ENCODE results near the gene PRMT7. TPM values are rescaled to one million over a fixed set of nuclear protein-coding genes. Genes with fewer than 3 reads are reported as not detected.

The PRMT7 gene
- total RNA-seq, 1 donor from 2014 or later = 71.9 TPM

DNA sequence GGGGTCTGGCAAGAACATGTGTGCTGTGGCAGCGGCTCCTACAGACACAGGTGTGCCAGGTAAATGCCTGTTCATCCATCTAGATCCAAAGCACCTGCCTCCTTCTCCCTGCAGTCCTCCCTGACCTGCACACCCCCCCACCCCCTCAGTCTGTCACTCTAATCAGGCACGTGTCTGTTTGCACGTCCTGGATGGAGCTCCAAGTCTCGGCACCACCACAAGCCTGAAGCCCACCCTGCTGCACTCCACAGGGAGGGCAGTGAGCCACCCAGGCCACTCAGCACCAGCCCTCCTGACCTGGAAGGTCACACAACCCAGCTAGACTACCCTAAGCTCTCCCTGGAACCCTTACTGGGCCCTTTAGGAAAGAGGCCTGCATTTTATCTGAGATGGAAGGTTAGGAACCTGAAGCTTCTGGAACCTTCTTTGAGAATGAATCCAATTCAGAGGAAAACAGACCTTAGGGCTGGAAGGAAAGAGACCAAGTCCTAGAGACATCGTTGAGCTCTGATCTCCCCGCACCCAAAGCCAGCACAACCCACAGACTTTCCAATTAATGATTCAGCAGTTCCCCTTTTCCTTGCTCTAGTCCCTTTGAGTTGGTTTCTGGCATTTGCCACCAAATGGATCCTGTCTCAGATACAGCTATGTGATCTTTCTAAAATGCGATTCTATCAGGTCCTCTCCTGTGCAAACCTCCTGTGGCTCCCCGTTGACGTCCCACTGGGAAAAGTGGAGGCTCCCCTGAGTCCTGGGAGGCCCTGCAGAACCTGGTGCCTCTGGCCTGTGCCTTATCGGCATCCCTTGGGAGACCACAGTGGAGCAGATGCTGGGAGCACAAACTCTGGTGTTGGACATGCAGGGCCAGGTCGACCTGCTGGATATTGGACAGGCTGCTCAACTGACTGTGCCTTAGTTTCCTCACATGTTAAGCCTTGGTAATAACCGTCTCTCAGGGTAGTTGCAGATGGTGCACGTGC lies 67.9 kb downstream of the PRMT7 start:
- Mint-ChIP-seq H3K9me3 (no peaks in the 10 kb centered on the region), H3K36me3 (ENCODE audit: low read depth) (no peaks in the 10 kb centered on the region), H3K4me1 (peaks cover 6% of the 10 kb centered on the region), H3K27me3 (ENCODE audit: low read depth) (no peaks in the 10 kb centered on the region), H3K4me3 (no peak overlapping the region), H3K27ac (ENCODE audit: unreplicated experiment) (peak overlapping the region; percentile 43)
- TF ChIP-seq CTCF (conservative IDR thresholded peaks at IDR 0.05) = no peak
- no peak for DNase-seq (ENCODE audit: low read depth, low spot score)

DNA sequence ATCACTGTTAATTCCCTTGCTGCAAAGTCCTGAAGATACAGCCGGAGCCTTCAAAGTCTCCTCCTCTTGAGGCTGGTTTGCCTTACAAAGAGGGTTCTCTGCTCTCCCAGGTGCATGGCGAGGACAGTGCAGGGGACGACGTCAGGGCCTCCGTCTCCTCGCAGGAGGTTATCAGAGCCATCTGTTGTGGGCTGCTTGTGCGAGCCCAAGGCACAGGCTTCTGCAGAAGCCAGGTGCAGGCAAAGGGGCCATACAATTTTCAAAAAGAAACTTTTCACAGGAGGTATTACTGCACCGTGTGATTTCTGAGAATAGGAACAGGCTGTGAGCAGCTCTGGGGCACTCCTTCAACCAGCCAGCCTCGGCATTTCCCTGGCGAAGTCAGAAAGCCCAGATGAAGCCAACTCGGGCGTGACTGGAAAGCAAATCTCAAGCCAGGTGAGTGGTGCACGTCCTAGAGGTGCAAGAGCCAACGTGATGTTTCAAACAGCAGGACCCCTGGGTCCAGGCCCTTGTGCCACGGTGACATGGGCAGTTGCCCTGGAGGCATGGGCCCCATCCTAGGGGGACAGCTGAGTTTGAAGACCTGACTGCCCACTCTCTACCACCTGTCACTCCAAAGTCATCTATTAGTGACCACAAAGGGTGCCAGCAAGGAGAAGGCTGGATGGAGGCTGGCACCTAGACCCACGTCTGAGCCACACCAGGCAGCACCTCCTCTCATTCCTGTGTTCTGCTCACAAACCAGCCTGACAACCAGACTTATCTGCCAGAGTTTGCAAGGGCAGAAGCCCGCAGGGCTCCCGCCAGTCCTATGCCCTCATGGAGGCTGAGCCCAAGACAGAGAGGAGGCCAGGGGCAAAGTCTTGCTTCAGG lies 68.9 kb downstream of the PRMT7 start:
- Mint-ChIP-seq H3K9me3 (no peaks in the 10 kb centered on the region), H3K4me1 (peaks cover 14% of the 10 kb centered on the region), H3K27me3 (ENCODE audit: low read depth) (no peaks in the 10 kb centered on the region), H3K27ac (ENCODE audit: unreplicated experiment) (no peak overlapping the region), H3K4me3 (no peak overlapping the region), H3K36me3 (ENCODE audit: low read depth) (no peaks in the 10 kb centered on the region)
- no peak for TF ChIP-seq CTCF (conservative IDR thresholded peaks at IDR 0.05)
- DNase-seq (ENCODE audit: low read depth, low spot score) = no peak

DNA sequence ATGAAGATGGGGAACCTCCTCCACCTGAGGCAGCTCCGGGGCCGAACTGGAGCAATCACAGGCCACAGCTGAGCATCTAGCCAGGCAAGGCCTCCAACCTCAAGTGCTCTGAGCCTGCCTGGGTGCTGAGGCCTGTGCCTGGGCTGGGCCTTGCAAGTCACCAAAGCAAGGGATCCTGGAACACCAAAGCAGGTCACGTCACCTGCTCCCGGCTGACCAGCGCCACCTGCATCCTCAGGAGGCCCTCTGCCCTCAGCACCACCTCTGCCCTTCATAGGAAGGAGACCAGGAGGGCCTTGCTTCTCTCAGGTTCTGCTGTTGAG lies 69.5 kb downstream of the PRMT7 start:
- Mint-ChIP-seq H3K27ac (ENCODE audit: unreplicated experiment) (no peak overlapping the region), H3K27me3 (ENCODE audit: low read depth) (no peaks in the 10 kb centered on the region), H3K4me1 (peaks cover 20% of the 10 kb centered on the region), H3K4me3 (no peak overlapping the region), H3K9me3 (no peaks in the 10 kb centered on the region), H3K36me3 (ENCODE audit: low read depth) (no peaks in the 10 kb centered on the region)
- no peak for TF ChIP-seq CTCF (conservative IDR thresholded peaks at IDR 0.05)
- no peak for DNase-seq (ENCODE audit: low read depth, low spot score)

DNA sequence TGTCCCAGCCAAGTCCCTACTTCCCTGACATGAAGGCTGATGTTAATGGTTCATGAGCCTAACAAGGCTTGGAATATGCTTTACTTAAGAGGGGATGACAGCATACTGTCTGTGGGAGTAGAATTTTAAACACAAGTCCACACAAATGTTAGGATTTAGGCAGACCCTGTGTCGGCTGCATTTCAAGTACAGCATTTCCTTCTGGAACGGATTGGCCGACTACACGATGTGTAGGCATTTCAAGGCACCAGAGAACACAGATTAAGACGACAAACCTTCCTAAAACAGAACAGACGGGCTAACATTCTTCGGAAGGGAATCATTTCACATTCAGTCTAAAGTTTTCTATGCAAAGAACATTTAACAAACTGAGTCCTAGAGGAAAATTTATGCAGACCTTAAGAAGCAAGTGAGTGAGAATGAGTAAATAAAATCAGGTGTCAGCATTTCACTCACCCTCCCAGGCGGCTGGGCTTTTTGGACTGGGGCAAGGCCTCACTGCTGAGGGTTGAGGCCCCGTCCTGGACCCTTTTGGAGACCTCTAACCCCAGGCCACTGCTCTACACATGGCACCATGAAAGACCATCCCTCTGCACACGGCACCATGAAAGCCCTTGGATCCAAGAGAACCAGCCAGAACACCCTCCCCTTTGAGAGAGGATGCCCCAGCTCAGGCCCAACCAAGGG lies 70.0 kb downstream of the PRMT7 start:
- Mint-ChIP-seq H3K4me1 (peaks cover 19% of the 10 kb centered on the region), H3K27me3 (ENCODE audit: low read depth) (no peaks in the 10 kb centered on the region), H3K9me3 (no peaks in the 10 kb centered on the region), H3K36me3 (ENCODE audit: low read depth) (no peaks in the 10 kb centered on the region), H3K27ac (ENCODE audit: unreplicated experiment) (no peak overlapping the region), H3K4me3 (no peak overlapping the region)
- DNase-seq (ENCODE audit: low read depth, low spot score) = no peak
- TF ChIP-seq CTCF (conservative IDR thresholded peaks at IDR 0.05) = no peak

DNA sequence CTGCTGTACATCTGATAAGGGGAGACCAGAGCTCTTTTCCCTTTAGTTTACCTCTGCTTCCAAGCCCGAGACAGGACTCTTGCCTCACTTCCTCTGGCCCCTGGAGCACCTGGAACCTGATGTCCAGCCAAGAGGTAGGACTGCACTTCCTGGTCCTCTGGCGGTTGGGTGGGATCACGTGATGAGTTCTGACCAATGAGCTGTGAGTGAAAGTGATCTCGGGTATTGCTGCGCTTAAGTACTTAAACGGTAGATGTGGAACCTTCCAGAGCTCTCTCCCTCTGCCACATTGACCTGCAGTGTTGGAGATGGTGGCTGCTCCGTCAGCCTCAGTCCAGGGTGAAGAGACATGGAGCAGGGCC lies 70.5 kb downstream of the PRMT7 start:
- Mint-ChIP-seq H3K27ac (ENCODE audit: unreplicated experiment) (peak overlapping the region; percentile 3), H3K9me3 (no peaks in the 10 kb centered on the region), H3K4me1 (peaks cover 16% of the 10 kb centered on the region), H3K4me3 (no peak overlapping the region), H3K27me3 (ENCODE audit: low read depth) (no peaks in the 10 kb centered on the region), H3K36me3 (ENCODE audit: low read depth) (no peaks in the 10 kb centered on the region)
- no peak for TF ChIP-seq CTCF (conservative IDR thresholded peaks at IDR 0.05)
- DNase-seq (ENCODE audit: low read depth, low spot score) = no peak
